Measurements from ENCODE around the gene ZFYVE9.

The ZFYVE9 gene

GRCh38 chr1:52238887-52239707 lies 97.2 kb downstream of the ZFYVE9 start:
- TF ChIP-seq GATA3 (IDR thresholded peaks at IDR 0.05; ENCODE audit: low read depth, low read length) (no peak), GATA2 (IDR thresholded peaks at IDR 0.05; ENCODE audit: low read depth, low read length) (peak; percentile 26; the same call in 1 of the 2 replicates)

GRCh38 chr1:52239708-52240001 lies 97.8 kb downstream of the ZFYVE9 start:
- TF ChIP-seq GATA2 (IDR thresholded peaks at IDR 0.05; ENCODE audit: low read depth, low read length) (no peak), GATA3 (IDR thresholded peaks at IDR 0.05; ENCODE audit: low read depth, low read length) (no peak)

- TF ChIP-seq GATA3 (IDR thresholded peaks at IDR 0.05; ENCODE audit: low read depth, low read length): no peak
These were observed 98.8 kb downstream of the ZFYVE9 start for GRCh38 chr1:52240592-52241210.

GRCh38 chr1:52243221-52243987 lies 101.5 kb downstream of the ZFYVE9 start:
- TF ChIP-seq GATA2 (IDR thresholded peaks at IDR 0.05; ENCODE audit: low read depth, low read length) (no peak), GATA3 (IDR thresholded peaks at IDR 0.05; ENCODE audit: low read depth, low read length) (no peak)

GRCh38 chr1:52249831-52250230 lies 107.9 kb downstream of the ZFYVE9 start:
- TF ChIP-seq GATA2 (IDR thresholded peaks at IDR 0.05; ENCODE audit: low read depth, low read length) (no peak), GATA3 (IDR thresholded peaks at IDR 0.05; ENCODE audit: low read depth, low read length) (no peak)

- TF ChIP-seq GATA3 (IDR thresholded peaks at IDR 0.05; ENCODE audit: low read depth, low read length): no peak
- no peak for TF ChIP-seq GATA2 (IDR thresholded peaks at IDR 0.05; ENCODE audit: low read depth, low read length)
These were observed 111.5 kb downstream of the ZFYVE9 start for GRCh38 chr1:52253421-52253820.

GRCh38 chr1:52259886-52260285 lies 118.0 kb downstream of the ZFYVE9 start:
- no peak for TF ChIP-seq GATA2 (IDR thresholded peaks at IDR 0.05; ENCODE audit: low read depth, low read length)
- TF ChIP-seq GATA3 (IDR thresholded peaks at IDR 0.05; ENCODE audit: low read depth, low read length): no peak

- no peak for TF ChIP-seq GATA2 (IDR thresholded peaks at IDR 0.05; ENCODE audit: low read depth, low read length)
- TF ChIP-seq GATA3 (IDR thresholded peaks at IDR 0.05; ENCODE audit: low read depth, low read length): no peak
These were observed 121.4 kb downstream of the ZFYVE9 start for GRCh38 chr1:52263153-52263910.

- TF ChIP-seq GATA3 (IDR thresholded peaks at IDR 0.05; ENCODE audit: low read depth, low read length) (no peak), GATA2 (IDR thresholded peaks at IDR 0.05; ENCODE audit: low read depth, low read length) (no peak)
These were observed 122.7 kb downstream of the ZFYVE9 start for GRCh38 chr1:52264530-52265115.

- TF ChIP-seq GATA2 (IDR thresholded peaks at IDR 0.05; ENCODE audit: low read depth, low read length) (no peak), GATA3 (IDR thresholded peaks at IDR 0.05; ENCODE audit: low read depth, low read length) (no peak)
These were observed 124.6 kb downstream of the ZFYVE9 start for GRCh38 chr1:52266507-52266906.

GRCh38 chr1:52268372-52268771 lies 126.5 kb downstream of the ZFYVE9 start:
- TF ChIP-seq GATA2 (IDR thresholded peaks at IDR 0.05; ENCODE audit: low read depth, low read length) (no peak), GATA3 (IDR thresholded peaks at IDR 0.05; ENCODE audit: low read depth, low read length) (no peak)

- no peak for TF ChIP-seq GATA2 (IDR thresholded peaks at IDR 0.05; ENCODE audit: low read depth, low read length)
- no peak for TF ChIP-seq GATA3 (IDR thresholded peaks at IDR 0.05; ENCODE audit: low read depth, low read length)
These were observed 139.6 kb downstream of the ZFYVE9 start for GRCh38 chr1:52281518-52281917.

- TF ChIP-seq GATA3 (IDR thresholded peaks at IDR 0.05; ENCODE audit: low read depth, low read length): no peak
- no peak for TF ChIP-seq GATA2 (IDR thresholded peaks at IDR 0.05; ENCODE audit: low read depth, low read length)
These were observed 146.4 kb downstream of the ZFYVE9 start for GRCh38 chr1:52288286-52288685.

- TF ChIP-seq GATA2 (IDR thresholded peaks at IDR 0.05; ENCODE audit: low read depth, low read length) (no peak), GATA3 (IDR thresholded peaks at IDR 0.05; ENCODE audit: low read depth, low read length) (no peak)
These were observed 152.7 kb downstream of the ZFYVE9 start for GRCh38 chr1:52294580-52294979.

All from SH-SY5Y (cell line).